Glutamatergic neuron (in vitro differentiated cells): ENCODE data around the gene PLSCR1. TPM values are rescaled to one million over a fixed set of nuclear protein-coding genes. Genes with fewer than 3 reads are reported as not detected.

Source experiments
- DNase-seq: peaks from one replicate; pipeline ENCODE4 v3.0.0; 2022
- H3K27ac Mint-ChIP-seq: one replicate; pipeline ENCODE4 v1.8.0; 2020; ENCODE audit warnings: mild to moderate bottlenecking, mixed read lengths, inconsistent platforms; ENCODE audit not compliant: unreplicated experiment
- H3K27me3 Mint-ChIP-seq: one replicate; pipeline ENCODE4 v1.8.0; 2020; ENCODE audit warnings: mild to moderate bottlenecking, moderate library complexity, mixed read lengths, inconsistent platforms; ENCODE audit not compliant: unreplicated experiment
- H3K36me3 Mint-ChIP-seq: one replicate; pipeline ENCODE4 v1.8.0; 2020; ENCODE audit warnings: mild to moderate bottlenecking, mixed read lengths, inconsistent platforms; ENCODE audit not compliant: unreplicated experiment
- H3K4me1 Mint-ChIP-seq: one replicate; pipeline ENCODE4 v1.8.0; 2020; ENCODE audit warnings: mild to moderate bottlenecking, low read depth, mixed read lengths, inconsistent platforms; ENCODE audit not compliant: unreplicated experiment
- H3K4me3 Mint-ChIP-seq: one replicate; pipeline ENCODE4 v1.8.0; 2020; ENCODE audit warnings: mild to moderate bottlenecking, mixed read lengths, inconsistent platforms; ENCODE audit not compliant: unreplicated experiment
- H3K9me3 Mint-ChIP-seq: one replicate; pipeline ENCODE4 v1.8.0; 2020; ENCODE audit warnings: mild to moderate bottlenecking, moderate library complexity, mixed read lengths, inconsistent platforms; ENCODE audit not compliant: unreplicated experiment
- CTCF ChIP-seq: fragments of 200-600 bp; sonication (generic); IDR thresholded peaks from one replicate; pipeline ENCODE4 v1.5.0; 2021; ENCODE audit not compliant: partially characterized antibody, unreplicated experiment
- total RNA-seq: library from RNA; stranded (reverse); fragmentation: NEBNext Ultra II Directional; extraction: Animal tissue kit (Norgen Biotek cat#: 25700); gene quantifications from one replicate; pipeline ENCODE4 v1.2.1, GENCODE V29; 2021; ENCODE audit not compliant: unreplicated experiment

PLSCR1 gene
- total RNA-seq, 1 donor from 2014 or later: 4.1 TPM

GRCh38 chr3:146471012-146471411, 73.4 kb downstream of the PLSCR1 start:
- Mint-ChIP-seq H3K27me3 (peaks cover 2% of the 10 kb centered on the region), H3K27ac (no peak overlapping the region), H3K36me3 (no peaks in the 10 kb centered on the region), H3K4me3 (no peak overlapping the region), H3K9me3 (no peaks in the 10 kb centered on the region), H3K4me1 (no peaks in the 10 kb centered on the region)
- no peak for TF ChIP-seq CTCF
- no peak for DNase-seq

- H3K4me3 Mint-ChIP-seq: no peak overlapping the region
Observed at GRCh38 chr3:146470425-146470990, 73.9 kb downstream of the PLSCR1 start.

GRCh38 chr3:146469150-146470017, 75.0 kb downstream of the PLSCR1 start, which contains the start of gene PLSCR2:
Gene PLSCR2 (minus strand): TSS chr3:146469561. CDS start chr3:146459904, 9,657 bp downstream.
- Mint-ChIP-seq H3K4me1 (no peaks in the 10 kb centered on the region), H3K4me3 (peak within 1 kb of the TSS; percentile 85), H3K9me3 (no peaks in the 10 kb centered on the region), H3K27ac (no peak within 1 kb of the TSS), H3K27me3 (peaks cover 2% of the 10 kb centered on the region), H3K36me3 (no peaks in the 10 kb centered on the region)
- TF ChIP-seq CTCF: no peak
- DNase-seq: peak; percentile 68

More at GRCh38 chr3:146470425-146470990, 73.9 kb downstream of the PLSCR1 start:
- no peaks in the 10 kb centered on the region for H3K4me1 Mint-ChIP-seq
- DNase-seq: no peak
- H3K36me3 Mint-ChIP-seq: no peaks in the 10 kb centered on the region
- no peak overlapping the region for H3K27ac Mint-ChIP-seq
- H3K27me3 Mint-ChIP-seq: peaks cover 2% of the 10 kb centered on the region
- no peak for TF ChIP-seq CTCF
- H3K9me3 Mint-ChIP-seq: no peaks in the 10 kb centered on the region

- no peaks in the 10 kb centered on the region for H3K9me3 Mint-ChIP-seq
- DNase-seq: no peak
- H3K4me3 Mint-ChIP-seq: peak overlapping the region; percentile 85
- no peak overlapping the region for H3K27ac Mint-ChIP-seq
- no peak for TF ChIP-seq CTCF
- H3K36me3 Mint-ChIP-seq: no peaks in the 10 kb centered on the region
- no peaks in the 10 kb centered on the region for H3K4me1 Mint-ChIP-seq
- peaks cover 2% of the 10 kb centered on the region for H3K27me3 Mint-ChIP-seq
Observed at GRCh38 chr3:146468671-146469149, 75.7 kb downstream of the PLSCR1 start.

- H3K27me3 Mint-ChIP-seq: peaks cover 2% of the 10 kb centered on the region
- no peak overlapping the region for H3K4me3 Mint-ChIP-seq
- no peak overlapping the region for H3K27ac Mint-ChIP-seq
- no peak for TF ChIP-seq CTCF
- H3K36me3 Mint-ChIP-seq: no peaks in the 10 kb centered on the region
- H3K9me3 Mint-ChIP-seq: no peaks in the 10 kb centered on the region
- no peak for DNase-seq
- H3K4me1 Mint-ChIP-seq: no peaks in the 10 kb centered on the region
Observed at GRCh38 chr3:146468234-146468633, 76.2 kb downstream of the PLSCR1 start.
